AG09319 (cell line): ENCODE results near the gene PNLIPRP3.

Experiments
- DNase-seq: peaks from one replicate; pipeline ENCODE4 v3.0.0-alpha.2; 2010; ENCODE audit warnings: low read depth; ENCODE audit errors: extremely low read depth
- TF ChIP-seq, protein P1 (sequence below): IDR thresholded peaks from 2 replicates; pipeline ENCODE4 v1.5.1; 2011; ENCODE audit warnings: low read depth, mild to moderate bottlenecking, inconsistent platforms, low read length, moderate library complexity

PNLIPRP3 gene

DNA sequence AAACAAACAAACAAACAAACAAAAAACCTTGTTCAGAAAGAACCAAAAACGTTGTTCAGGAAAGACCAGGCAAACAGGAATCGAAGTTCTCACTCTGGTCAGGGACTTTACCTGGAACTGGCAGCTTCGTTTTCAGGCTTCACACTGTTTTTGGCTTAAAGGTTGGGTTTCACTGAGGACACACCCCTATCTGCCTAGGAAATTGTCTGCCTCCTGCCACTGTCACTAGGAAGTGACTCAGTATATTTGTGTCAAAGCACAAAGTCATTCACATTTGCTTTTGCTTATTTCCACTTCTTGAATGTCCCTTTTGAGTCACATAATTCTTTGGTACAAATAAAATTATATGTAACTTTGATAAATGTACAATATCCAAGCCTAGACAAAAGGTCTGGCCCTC lies 37.9 kb downstream of the PNLIPRP3 start:
- DNase-seq, result no peak
- TF ChIP-seq, protein P1, sequence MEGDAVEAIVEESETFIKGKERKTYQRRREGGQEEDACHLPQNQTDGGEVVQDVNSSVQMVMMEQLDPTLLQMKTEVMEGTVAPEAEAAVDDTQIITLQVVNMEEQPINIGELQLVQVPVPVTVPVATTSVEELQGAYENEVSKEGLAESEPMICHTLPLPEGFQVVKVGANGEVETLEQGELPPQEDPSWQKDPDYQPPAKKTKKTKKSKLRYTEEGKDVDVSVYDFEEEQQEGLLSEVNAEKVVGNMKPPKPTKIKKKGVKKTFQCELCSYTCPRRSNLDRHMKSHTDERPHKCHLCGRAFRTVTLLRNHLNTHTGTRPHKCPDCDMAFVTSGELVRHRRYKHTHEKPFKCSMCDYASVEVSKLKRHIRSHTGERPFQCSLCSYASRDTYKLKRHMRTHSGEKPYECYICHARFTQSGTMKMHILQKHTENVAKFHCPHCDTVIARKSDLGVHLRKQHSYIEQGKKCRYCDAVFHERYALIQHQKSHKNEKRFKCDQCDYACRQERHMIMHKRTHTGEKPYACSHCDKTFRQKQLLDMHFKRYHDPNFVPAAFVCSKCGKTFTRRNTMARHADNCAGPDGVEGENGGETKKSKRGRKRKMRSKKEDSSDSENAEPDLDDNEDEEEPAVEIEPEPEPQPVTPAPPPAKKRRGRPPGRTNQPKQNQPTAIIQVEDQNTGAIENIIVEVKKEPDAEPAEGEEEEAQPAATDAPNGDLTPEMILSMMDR, result no peak

DNA sequence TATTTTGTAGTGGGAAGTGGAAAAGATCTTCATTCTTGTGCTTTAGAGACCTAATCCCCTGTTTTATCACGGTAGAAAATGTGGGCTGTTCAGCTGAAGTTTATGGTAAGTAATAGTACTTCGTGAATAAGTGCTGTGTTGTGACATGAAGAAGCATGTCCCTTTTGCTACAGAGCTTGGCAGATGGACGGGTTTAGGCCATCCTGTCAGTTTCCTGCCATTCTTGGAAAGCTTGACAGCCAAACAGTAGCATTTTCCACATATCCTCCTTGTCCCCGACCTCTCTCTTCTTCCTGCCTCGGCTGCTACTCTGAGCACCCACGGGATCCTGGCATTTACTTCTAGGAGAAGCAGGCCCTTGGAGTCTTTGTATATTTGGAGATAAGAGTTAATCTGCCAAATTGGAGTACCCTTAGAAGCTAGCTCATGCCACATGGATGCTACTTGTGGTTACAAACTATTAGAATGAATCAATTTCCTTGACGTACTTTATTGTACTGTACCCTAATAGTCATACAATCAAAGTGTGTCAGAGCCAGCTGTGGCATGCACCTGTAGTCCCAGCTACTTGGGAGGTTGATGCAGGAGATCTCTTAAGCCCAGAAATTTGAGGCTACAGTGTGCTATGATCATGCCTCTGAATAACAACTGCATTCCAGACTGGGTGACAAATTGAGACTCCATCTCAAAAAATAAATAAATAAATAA lies 39.2 kb downstream of the PNLIPRP3 start:
- DNase-seq, result no peak
- TF ChIP-seq, protein P1, result no peak

DNA sequence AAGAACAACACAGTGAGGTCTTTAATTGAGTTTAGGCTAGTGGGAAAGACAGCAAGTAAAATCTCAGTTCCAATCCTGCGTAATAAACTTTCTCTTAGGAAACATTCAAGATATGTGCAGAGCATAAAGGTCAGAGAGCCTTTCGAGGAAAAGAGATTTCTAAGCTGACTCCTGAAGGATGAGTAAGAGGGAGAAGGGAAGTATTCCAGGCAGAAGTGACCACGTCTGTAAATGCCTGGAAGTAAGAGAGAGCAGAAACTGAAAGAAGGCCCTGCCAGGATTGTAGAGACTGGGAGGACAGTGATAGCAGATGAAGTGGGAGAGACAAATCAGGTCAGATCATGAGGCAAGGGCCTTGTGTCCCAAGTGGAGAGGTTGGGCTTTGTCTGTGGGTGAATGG lies 41.8 kb downstream of the PNLIPRP3 start:
- TF ChIP-seq, protein P1, result no peak
- DNase-seq, result no peak

DNA sequence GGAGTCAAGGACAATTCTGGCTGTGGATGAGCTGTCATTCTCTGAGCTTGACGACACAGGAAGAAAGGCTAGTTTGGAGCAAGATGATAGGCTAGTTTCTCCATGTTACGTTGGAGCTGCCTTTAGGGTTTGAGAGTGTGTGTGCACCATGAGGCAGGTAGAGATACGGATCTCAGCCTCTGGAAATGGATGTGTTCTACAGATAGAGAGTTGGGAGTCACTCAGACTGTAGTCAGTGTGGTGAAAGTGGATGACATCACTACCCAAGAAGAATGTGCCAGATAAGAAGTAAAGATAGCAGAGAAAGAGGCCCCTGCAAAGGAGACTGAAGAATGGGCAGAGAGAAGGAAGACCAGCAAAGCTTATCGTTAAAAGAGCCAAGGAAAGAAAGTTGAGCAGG lies 42.4 kb downstream of the PNLIPRP3 start:
- no peak for DNase-seq
- TF ChIP-seq, protein P1, result no peak

DNA sequence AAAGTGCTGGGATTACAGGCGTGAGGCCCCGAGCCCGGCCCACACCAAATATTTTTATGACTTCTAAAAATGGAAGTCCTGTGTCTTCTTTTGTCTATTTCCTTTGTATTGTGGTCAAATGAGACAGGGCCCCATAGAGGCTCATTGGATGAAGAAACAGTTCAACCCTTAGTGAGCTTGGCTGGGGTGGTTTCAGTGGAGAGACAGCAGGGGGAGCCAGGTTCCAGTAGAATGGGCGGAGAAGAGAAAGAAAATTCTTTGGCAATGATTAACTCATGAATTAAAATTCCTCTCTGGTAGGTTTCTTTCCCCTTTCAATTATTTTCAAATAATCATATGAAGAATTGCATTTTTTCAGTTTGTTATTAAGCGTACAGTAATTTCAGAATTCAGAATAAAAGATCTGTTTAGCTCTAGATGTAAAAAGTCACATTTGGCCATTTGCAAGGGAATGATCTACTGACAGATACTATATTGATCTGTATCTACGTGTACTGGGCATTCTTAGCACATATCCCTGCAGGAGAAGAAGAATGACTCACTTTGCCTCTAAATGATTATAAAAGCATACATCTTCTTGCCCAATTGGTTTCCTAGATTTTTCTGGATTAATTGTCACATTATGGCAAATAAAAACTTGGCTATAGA lies 43.2 kb downstream of the PNLIPRP3 start:
- TF ChIP-seq, protein P1, result peak; percentile 20
- DNase-seq, result no peak

DNA sequence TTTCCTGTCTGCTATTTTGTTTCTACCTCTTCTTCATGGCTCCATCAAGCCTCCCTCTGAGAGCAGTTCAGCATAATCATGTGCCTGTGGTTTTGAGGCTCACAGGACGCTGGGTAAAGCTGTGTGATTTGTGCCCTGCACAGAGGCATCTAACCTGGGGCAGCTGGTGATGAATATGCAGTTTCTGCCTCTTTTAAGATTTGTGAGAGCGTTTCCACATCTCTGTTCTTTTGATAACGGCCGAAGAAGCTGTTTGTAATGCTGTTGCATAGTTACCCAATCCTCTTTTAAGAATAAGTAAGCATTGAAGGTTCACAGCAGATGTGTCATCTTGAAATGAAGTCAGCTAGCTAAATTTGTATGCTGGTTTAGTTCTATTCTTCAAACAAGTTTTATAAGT lies 45.2 kb downstream of the PNLIPRP3 start:
- TF ChIP-seq, protein P1, result no peak
- DNase-seq, result no peak

DNA sequence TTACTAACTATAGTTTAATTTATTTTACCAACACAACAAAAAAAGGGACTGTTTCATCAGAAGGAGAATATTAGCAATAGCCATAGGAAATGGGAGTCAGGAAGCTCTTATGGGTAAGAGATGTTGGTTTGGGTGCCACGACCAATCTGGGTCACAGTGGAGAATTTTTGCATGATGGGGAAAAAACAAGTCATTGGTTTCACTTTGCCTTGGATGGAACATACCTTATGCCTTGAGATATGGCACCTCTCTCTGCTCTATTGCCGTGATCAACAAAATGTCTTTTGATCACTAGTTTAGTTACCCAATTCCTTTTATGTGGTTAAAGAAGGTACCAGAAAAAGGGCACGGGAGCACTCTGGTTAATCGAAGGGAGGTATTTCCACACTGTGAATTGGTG lies 48.2 kb downstream of the PNLIPRP3 start:
- DNase-seq, result no peak
- TF ChIP-seq, protein P1, result no peak
